Uterus (tissue), 2 donors: ENCODE results near the gene ITIH5.

Source experiments
- CTCF ChIP-seq, 4 experiments: fragments of 200-600 bp in 2 of 4; fragments of 450-650 bp in 2 of 4; sonication (generic) in 2 of 4; IDR thresholded peaks; one replicate each; pipeline ENCODE4 v1.5.1; 2016 to 2019; ENCODE audit warnings: antibody characterized with exemption in 4 of 4, mild to moderate bottlenecking in 2 of 4, moderate library complexity in 1 of 4
- POLR2A ChIP-seq, 2 donors: fragments of 450-650 bp; IDR thresholded peaks; one replicate each; pipeline ENCODE4 v1.6.1; 2016; ENCODE audit warnings: antibody characterized with exemption in 2 of 2, mild to moderate bottlenecking in 1 of 2, moderate library complexity in 1 of 2

GRCh38 chr10:7545261-7545660 lies 121.5 kb downstream of the ITIH5 start:
- TF ChIP-seq CTCF (IDR thresholded peaks at IDR 0.05) (no peak), POLR2A (IDR thresholded peaks at IDR 0.05) (no peak)
